GM19328 (cell line): ENCODE data around the gene RGL1.

Source experiments
- ATAC-seq: cut with Tn5 transposase; IDR thresholded peaks from one replicate; pipeline ENCODE4 v1.9.1; 2021; ENCODE audit warnings: mild to moderate bottlenecking, moderate library complexity; ENCODE audit not compliant: unreplicated experiment

RGL1 gene

GRCh38 chr1:183911285-183911684, 106.4 kb downstream of the RGL1 start:
- peak; percentile 70 for ATAC-seq

- peak; percentile 38 for ATAC-seq
Measured at GRCh38 chr1:183912265-183912886, 107.5 kb downstream of the RGL1 start.

GRCh38 chr1:183913567-183913993, 108.7 kb downstream of the RGL1 start:
- ATAC-seq: no peak

- no peak for ATAC-seq
Measured at GRCh38 chr1:183914276-183914675, 109.4 kb downstream of the RGL1 start.

- no peak for ATAC-seq
Measured at GRCh38 chr1:183914891-183915290, 110.0 kb downstream of the RGL1 start.

GRCh38 chr1:183915625-183916510, 110.9 kb downstream of the RGL1 start:
- peak; percentile 39 for ATAC-seq

- no peak for ATAC-seq
Measured at GRCh38 chr1:183916574-183916973, 111.7 kb downstream of the RGL1 start.

GRCh38 chr1:183918589-183918988, 113.7 kb downstream of the RGL1 start:
- no peak for ATAC-seq

GRCh38 chr1:183920651-183921050, 115.7 kb downstream of the RGL1 start:
- ATAC-seq: no peak

- no peak for ATAC-seq
Measured at GRCh38 chr1:183922197-183922596, 117.3 kb downstream of the RGL1 start.

GRCh38 chr1:183925947-183926346, 121.0 kb downstream of the RGL1 start:
- no peak for ATAC-seq

- ATAC-seq: no peak
Measured at GRCh38 chr1:183926983-183927382, 122.1 kb downstream of the RGL1 start.

- ATAC-seq: no peak
Measured at GRCh38 chr1:183931646-183932271, 126.8 kb downstream of the RGL1 start.

GRCh38 chr1:183932412-183932811, 127.5 kb downstream of the RGL1 start:
- ATAC-seq: no peak

- ATAC-seq: no peak
Measured at GRCh38 chr1:183933528-183934179, 128.7 kb downstream of the RGL1 start.

- no peak for ATAC-seq
Measured at GRCh38 chr1:183934314-183934713, 129.4 kb downstream of the RGL1 start.

GRCh38 chr1:183936009-183936408, 131.1 kb downstream of the RGL1 start:
- no peak for ATAC-seq

- ATAC-seq: no peak
Measured at GRCh38 chr1:183936791-183937190, 131.9 kb downstream of the RGL1 start.

GRCh38 chr1:183937611-183938010, 132.7 kb downstream of the RGL1 start:
- ATAC-seq: no peak

- no peak for ATAC-seq
Measured at GRCh38 chr1:183941001-183941400, 136.1 kb downstream of the RGL1 start.
